ENCODE data around the gene PALD1. TPM values are rescaled to one million over a fixed set of nuclear protein-coding genes. Genes with fewer than 3 reads are reported as not detected.

The PALD1 gene
- total RNA-seq, 2 donors from 2014 or later, result 17.3 to 19.7 TPM

- H3K27me3 ChIP-seq (ENCODE audit: control insufficient read depth, insufficient read depth, low read length, poor library complexity, severe bottlenecking), result no peaks in the 10 kb centered on the region
Measured at GRCh38 chr10:70544431-70545340, 66.1 kb downstream of the PALD1 start.

GRCh38 chr10:70546584-70546983 is 68.0 kb downstream of the PALD1 start:
- no peaks in the 10 kb centered on the region for H3K27me3 ChIP-seq (ENCODE audit: control insufficient read depth, insufficient read depth, low read length, poor library complexity, severe bottlenecking)
- Mint-ChIP-seq H3K27me3 (ENCODE audit: insufficient read depth) (no peaks in the 10 kb centered on the region), H3K4me3 (no peak overlapping the region), H3K4me1 (no peaks in the 10 kb centered on the region), H3K9me3 (no peaks in the 10 kb centered on the region), H3K36me3 (ENCODE audit: low read depth) (peaks cover 9% of the 10 kb centered on the region), H3K27ac (no peak overlapping the region)
- no peak for DNase-seq
- H3K9me3 ChIP-seq (ENCODE audit: control insufficient read depth, low read length), result no peaks in the 10 kb centered on the region
- H3K4me1 ChIP-seq (ENCODE audit: control insufficient read depth, insufficient read depth, low read length), result no peaks in the 10 kb centered on the region
- peaks cover 5% of the 10 kb centered on the region for H3K36me3 ChIP-seq (ENCODE audit: control insufficient read depth, insufficient read depth, low read length)
- whole genome bisulfite sequencing, 2 experiments (ENCODE audit: insufficient coverage in 1 of 2, insufficient read length in 1 of 2), result 76 to 86% methylated on average over 1 to 3 of the region's 3 CpGs
- no peak for TF ChIP-seq CTCF (conservative IDR thresholded peaks at IDR 0.05)
- H3K27ac ChIP-seq (ENCODE audit: low read depth, low read length), result no peak overlapping the region
- no peak overlapping the region for H3K9ac ChIP-seq (ENCODE audit: extremely low read depth, low read length, poor library complexity, severe bottlenecking)
- H3K4me3 ChIP-seq (ENCODE audit: low read length), result no peak overlapping the region

More at GRCh38 chr10:70544431-70545340, 66.1 kb downstream of the PALD1 start:
- Mint-ChIP-seq H3K9me3 (no peaks in the 10 kb centered on the region), H3K27ac (peak overlapping the region; percentile 33), H3K36me3 (ENCODE audit: low read depth) (peaks cover 9% of the 10 kb centered on the region), H3K4me1 (no peaks in the 10 kb centered on the region), H3K4me3 (no peak overlapping the region), H3K27me3 (ENCODE audit: insufficient read depth) (no peaks in the 10 kb centered on the region)
- no peak overlapping the region for H3K9ac ChIP-seq (ENCODE audit: extremely low read depth, low read length, poor library complexity, severe bottlenecking)
- H3K4me3 ChIP-seq (ENCODE audit: low read length), result no peak overlapping the region
- DNase-seq, result no peak
- H3K9me3 ChIP-seq (ENCODE audit: control insufficient read depth, low read length), result no peaks in the 10 kb centered on the region
- peaks cover 8% of the 10 kb centered on the region for H3K36me3 ChIP-seq (ENCODE audit: control insufficient read depth, insufficient read depth, low read length)
- H3K4me1 ChIP-seq (ENCODE audit: control insufficient read depth, insufficient read depth, low read length), result no peaks in the 10 kb centered on the region
- TF ChIP-seq CTCF (conservative IDR thresholded peaks at IDR 0.05), result no peak
- H3K27ac ChIP-seq (ENCODE audit: low read depth, low read length), result no peak overlapping the region
- 84 to 91% methylated on average over 7 to 12 of the region's 12 CpGs for WGBS, 2 experiments (ENCODE audit: insufficient coverage in 1 of 2, insufficient read length in 1 of 2)

- WGBS, 2 experiments (ENCODE audit: insufficient coverage in 1 of 2, insufficient read length in 1 of 2), result 83 to 96% methylated on average over 9 to 12 of the region's 12 CpGs
- Mint-ChIP-seq H3K36me3 (ENCODE audit: low read depth) (peaks cover 18% of the 10 kb centered on the region), H3K9me3 (no peaks in the 10 kb centered on the region), H3K4me1 (no peaks in the 10 kb centered on the region), H3K27ac (no peak overlapping the region), H3K4me3 (no peak overlapping the region), H3K27me3 (ENCODE audit: insufficient read depth) (no peaks in the 10 kb centered on the region)
- no peak for TF ChIP-seq CTCF (conservative IDR thresholded peaks at IDR 0.05)
- no peak overlapping the region for H3K9ac ChIP-seq (ENCODE audit: extremely low read depth, low read length, poor library complexity, severe bottlenecking)
- no peak overlapping the region for H3K4me3 ChIP-seq (ENCODE audit: low read length)
- H3K36me3 ChIP-seq (ENCODE audit: control insufficient read depth, insufficient read depth, low read length), result peaks cover 7% of the 10 kb centered on the region
- DNase-seq, result no peak
- H3K4me1 ChIP-seq (ENCODE audit: control insufficient read depth, insufficient read depth, low read length), result no peaks in the 10 kb centered on the region
- no peaks in the 10 kb centered on the region for H3K27me3 ChIP-seq (ENCODE audit: control insufficient read depth, insufficient read depth, low read length, poor library complexity, severe bottlenecking)
- H3K27ac ChIP-seq (ENCODE audit: low read depth, low read length), result no peak overlapping the region
- no peaks in the 10 kb centered on the region for H3K9me3 ChIP-seq (ENCODE audit: control insufficient read depth, low read length)
Measured at GRCh38 chr10:70549351-70549961, 70.9 kb downstream of the PALD1 start.
